NCI-H774 (cell line): Measurements from ENCODE around the gene VILL.
"Not testable (repeated sequence)": the region's sequence is repeated elsewhere in the genome, so short reads cannot be mapped to it uniquely, and the experiment has no call there.

Experiments used
- DNase-seq: peaks from one replicate; lab custom pipeline; 2025; lab: John Stamatoyannopoulos, UW

Gene VILL

DNA sequence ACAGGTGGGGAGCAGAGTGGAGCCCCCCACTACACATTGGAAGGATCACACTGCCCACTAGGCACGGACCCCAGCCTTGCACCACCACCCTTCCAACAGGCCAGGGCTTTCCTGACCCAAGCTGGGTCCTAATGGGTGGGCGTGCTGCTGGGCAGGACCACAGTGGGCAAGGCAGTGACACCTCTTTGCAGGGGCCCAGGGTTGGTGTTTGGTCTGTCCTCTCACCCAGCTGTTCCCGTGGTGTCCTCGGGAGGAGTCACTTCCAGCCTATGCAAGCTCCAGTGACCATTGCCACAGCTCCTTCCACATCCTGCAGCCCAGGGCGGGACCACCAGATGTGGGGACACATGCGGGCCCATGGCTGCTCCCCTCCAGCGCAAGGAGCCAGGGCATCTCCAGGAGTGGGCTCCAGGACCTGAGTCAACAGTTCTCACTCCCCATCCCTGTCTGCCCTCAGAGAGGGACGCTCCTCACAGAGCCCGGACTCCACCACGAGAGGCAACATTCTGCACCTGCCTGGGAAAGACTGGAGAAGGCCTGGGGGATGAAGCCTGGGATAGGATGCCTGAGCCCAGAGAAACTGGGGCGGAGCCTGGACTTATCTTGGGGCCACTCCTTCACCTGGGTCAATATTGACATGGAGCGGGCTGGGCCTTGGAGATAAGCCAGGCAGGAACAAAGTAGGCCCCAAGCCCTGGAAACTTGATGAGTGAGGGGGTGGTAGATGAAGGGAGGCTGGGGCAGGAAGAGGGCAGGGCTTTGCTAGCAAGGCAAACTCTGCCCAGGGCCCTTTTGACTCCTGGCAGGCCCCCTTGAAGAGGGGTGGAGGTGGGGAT, 3.9 kb upstream of the VILL start:
- DNase-seq = no peak

DNA sequence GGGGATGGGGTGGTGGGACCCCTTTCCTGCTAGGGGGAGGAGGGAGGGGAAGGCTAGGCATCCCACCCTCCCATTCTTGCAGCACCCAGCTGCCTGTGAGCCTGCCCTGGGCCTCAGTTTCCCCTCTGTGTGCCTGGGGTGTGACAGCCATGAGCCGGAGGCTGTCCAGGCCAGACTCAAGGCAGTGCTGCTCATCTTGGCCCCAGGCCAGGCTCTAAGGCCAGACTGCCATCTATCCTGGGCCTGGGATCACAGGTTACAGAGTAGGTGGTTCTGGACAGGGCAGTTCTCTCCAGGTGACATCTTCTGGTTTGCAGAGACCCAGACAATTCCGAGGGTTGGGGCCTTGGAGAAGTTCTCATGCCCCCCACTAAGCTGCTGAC, 3.3 kb upstream of the VILL start:
- no peak for DNase-seq

DNA sequence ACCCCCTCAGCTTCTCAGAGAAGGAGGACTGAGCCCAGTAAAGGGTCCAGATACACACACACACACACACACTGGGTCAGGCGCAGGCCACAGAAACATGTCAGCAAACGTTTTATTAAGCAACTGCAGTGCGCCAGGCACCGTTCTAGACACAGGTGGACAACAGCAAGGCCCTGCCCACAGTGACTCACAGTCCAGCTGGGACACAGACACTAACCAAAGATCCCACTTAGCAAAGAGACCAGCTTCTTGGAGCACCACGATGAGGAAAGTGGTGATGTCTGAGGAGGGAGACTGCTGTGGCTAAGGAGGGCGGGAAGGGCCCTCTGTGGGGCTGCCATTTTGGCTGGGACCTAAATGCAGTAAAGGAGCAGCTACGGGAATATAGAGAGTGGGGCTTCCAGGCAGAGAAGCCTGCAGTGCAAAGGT, 2.8 kb upstream of the VILL start:
- DNase-seq = no peak

DNA sequence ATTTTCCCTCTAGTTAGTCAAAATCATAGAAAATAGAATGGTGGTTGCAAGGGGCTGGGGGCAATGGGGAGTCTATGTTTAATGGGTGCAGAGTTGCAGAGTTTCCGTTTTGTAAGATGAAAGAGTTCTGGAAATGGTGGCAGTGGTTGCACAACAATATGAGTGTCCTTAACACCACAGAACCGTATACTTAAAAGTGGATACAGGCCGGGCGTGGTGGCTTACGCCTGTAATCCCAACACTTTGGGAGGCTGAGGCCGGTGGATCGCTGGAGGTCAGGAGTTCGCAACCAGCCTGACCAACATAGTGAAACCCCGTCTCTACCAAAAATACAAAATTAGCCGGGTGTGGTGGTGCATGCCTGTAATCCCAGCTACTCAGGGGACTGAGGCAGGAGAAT, 2.2 kb upstream of the VILL start:
- DNase-seq = not testable (repeated sequence)

DNA sequence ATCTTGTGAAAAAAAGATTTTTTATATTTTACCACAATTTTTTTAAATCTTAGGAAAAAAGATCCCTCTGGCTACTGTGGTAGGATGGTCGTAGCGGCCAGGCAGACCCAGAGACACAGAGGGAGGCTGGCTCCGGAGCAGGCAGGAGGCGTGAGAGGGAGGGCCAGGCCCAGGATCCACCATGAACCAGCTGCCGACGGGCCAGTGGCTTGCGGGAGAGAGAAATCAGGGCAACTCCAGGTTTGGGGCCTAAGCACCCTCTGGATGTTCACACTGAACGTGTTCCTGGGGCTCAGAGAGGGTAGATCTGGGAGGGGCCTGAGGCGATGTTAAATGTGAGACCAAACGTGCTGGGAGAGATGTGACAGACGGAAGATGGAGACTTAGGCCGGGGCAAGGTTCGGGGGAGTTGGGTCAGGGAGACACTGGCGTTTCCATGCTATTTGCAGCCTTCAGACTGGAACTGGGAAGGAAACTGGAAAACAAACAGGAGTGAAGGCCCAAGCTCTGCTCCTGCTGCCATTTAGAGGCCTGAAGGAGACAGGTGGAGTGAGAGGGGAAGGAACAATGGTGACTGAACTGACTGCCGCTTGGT, 1.6 kb upstream of the VILL start:
- DNase-seq = no peak

GRCh38 chr3:37989821-37990480, 635 bp upstream of the VILL start:
- no peak for DNase-seq

GRCh38 chr3:37991109-37991508, 523 bp downstream of the VILL start:
- no peak for DNase-seq

- DNase-seq = no peak
Observed at GRCh38 chr3:37991823-37992222, 1.2 kb downstream of the VILL start.

- DNase-seq = no peak
Observed at GRCh38 chr3:37992271-37993066, 1.9 kb downstream of the VILL start.

DNA sequence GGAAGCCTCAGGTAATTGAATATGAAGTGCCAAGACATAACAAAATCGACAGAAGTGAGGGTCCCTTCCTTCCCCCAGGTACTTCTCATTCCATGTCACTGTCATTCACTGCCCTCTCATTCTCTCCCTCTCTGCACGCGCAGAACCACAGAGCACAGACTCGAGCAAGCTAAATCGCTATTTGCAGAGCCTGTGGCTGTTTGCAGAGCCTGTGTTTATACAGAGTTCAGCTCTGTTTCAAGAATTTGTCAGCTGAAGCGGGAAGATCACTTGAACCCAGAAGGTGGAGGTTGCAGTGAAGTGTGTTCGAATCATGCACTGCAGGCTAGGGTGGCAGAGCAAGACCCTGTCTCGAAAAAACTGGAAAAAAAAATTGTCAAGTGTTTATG, 2.5 kb downstream of the VILL start:
- no peak for DNase-seq

GRCh38 chr3:37993460-37993819, 2.9 kb downstream of the VILL start:
- no peak for DNase-seq

- peak; percentile 8 for DNase-seq
Observed at GRCh38 chr3:37993820-37994638, 3.4 kb downstream of the VILL start.

DNA sequence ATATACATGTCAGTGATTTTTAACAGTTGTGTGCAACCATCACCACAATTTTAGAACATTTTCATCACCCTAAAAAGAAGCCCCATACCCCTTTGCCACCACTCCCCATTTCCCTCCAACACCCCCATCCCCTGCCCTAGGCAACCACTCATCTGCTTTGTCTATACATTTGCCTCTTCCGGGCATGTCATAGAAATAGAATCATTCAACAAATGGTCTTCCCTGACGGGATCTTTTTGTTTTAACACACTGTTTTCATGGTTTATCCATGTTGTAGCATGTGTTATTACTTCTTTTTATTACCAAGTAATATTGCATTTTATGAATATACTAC, 4.0 kb downstream of the VILL start:
- DNase-seq = no peak

DNA sequence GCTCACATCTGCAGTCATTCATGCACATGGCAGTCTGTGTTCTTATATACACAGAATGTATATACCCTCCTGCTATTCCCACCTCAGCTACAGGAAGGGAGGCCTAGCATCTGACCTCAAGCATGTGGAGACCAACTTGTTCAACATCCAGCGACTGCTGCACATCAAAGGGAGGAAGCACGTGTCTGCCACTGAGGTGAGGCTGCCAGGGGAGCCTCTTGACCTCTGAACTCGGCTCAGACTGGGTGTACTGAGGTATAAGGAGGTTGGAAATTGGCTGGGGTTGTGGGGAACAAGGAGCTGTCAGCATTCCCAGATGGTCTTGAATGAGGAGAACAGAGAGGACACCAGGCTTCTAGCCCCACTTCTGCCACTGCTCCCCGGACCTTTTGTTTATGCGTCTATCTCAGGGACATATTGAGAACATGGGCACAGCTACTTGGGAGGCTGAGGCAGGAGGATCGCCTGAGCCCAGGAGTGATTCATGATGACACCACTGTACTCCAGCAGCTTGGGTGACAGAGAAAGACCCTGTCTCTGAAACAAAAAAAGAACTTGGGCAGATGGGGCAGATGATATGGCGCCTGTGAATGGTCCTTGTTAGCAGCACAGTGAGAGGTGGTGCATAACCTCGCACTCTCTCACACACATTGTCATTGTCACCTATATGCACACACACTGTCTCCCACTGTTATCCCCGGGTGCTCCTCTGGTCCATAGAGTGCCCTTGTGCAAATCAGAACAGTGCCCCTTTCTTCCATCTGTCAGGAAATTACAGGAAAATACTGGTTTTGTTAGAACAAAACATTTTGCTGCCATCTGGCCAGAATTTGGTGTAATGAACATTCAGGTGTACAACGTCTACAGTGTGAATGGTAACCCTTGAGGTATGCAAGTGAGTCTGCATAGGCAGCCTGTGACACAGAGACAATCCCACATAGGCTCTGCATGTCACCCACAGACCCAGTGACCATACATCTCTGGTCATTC, 5.4 kb downstream of the VILL start:
- no peak for DNase-seq

- DNase-seq = peak; percentile 10
Observed at GRCh38 chr3:37996785-37997301, 6.3 kb downstream of the VILL start.

GRCh38 chr3:37997342-37997741, 6.8 kb downstream of the VILL start:
- no peak for DNase-seq

DNA sequence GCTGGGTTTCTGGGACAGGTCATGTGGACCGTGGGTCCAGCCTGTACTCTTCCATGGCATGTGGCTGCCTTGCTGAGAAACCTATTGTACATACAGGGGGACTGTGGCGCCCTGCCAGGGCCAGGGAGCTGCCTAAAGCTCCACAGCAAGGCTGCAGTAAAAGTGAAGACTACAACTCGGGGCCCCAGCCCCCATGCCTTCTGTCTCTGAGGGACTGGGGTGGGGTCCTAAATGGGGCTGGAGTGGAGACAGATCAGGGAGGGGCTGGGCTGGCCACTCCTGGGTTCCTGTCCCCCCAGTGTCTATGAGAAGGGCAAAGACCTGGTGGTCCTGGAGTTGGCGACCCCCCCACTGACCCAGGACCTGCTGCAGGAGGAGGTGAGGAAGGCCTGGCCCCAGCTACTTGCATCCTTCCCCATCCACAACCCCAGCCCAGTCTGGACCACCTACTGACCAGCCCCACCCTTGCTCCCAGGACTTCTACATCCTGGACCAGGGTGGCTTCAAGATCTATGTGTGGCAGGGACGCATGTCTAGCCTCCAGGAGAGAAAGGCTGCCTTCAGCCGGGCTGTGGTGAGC, 7.3 kb downstream of the VILL start:
- no peak for DNase-seq

DNA sequence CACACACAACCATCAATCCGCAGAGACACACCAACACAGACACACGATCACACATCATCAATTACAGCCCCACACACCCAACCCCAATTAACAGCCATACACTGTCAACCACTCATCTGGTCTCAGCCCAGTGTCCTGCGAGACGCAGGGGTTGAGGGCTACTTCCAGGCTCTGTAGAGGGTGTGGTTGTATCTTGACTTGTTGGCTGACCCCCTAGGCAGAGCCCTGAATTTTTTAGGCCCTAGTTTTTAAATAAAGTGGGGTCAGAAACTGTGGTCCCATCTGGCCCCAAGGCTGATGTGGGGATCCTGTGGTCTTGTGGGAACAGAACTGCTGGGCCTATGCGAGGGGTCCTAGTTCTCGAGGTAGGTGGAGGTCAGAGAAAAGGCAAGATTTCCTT, 9.2 kb downstream of the VILL start:
- no peak for DNase-seq

- no peak for DNase-seq
Observed at GRCh38 chr3:38000242-38000916, 9.8 kb downstream of the VILL start.
